ENCODE results near the gene SPP1.
A peak's percentile ranks its signal among the peaks of the same experiment; 100 is the strongest.
"Not testable (repeated sequence)": the region's sequence is repeated elsewhere in the genome, so short reads cannot be mapped to it uniquely, and the experiment has no call there.

Gene SPP1

DNA sequence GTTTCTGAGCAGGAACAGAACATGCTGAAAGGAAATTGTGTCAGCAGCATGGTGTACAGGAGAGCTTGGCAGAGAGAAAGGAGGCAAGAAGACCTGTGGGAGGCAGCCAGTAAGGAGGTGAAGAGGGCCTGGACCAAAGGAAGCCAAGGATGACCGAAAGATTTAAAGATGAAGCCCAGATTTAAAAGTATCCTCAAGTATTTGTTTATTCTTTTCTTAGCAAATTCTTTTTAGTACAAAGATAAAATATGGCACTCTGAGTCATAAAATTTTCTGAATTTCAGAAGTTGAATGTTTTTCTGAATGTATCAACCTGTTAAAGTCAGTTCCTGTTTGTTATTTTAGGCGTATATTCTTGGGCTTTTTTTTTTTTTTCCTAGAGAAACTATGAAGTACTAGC lies 35.5 kb downstream of the SPP1 start:
- ATAC-seq (ENCODE audit: low read depth): no peak
- Mint-ChIP-seq H3K36me3 (peaks cover 3% of the 10 kb centered on the region), H3K27me3 (peaks cover 8% of the 10 kb centered on the region), H3K4me1 (peaks cover 22% of the 10 kb centered on the region), H3K9me3 (no peaks in the 10 kb centered on the region), H3K27ac (peak overlapping the region; percentile 21), H3K4me3 (no peak overlapping the region)
- DNase-seq (ENCODE audit: low spot score in 2 of 2): no peak

- Mint-ChIP-seq H3K27ac (no peak overlapping the region), H3K4me1 (peaks cover 20% of the 10 kb centered on the region), H3K9me3 (no peaks in the 10 kb centered on the region), H3K27me3 (peaks cover 4% of the 10 kb centered on the region), H3K4me3 (no peak overlapping the region), H3K36me3 (peaks cover 3% of the 10 kb centered on the region)
- ATAC-seq (ENCODE audit: low read depth): peak; percentile 77
- DNase-seq (ENCODE audit: low spot score in 2 of 2): no peak
Observed at GRCh38 chr4:88012647-88013046, 37.1 kb downstream of the SPP1 start.

DNA sequence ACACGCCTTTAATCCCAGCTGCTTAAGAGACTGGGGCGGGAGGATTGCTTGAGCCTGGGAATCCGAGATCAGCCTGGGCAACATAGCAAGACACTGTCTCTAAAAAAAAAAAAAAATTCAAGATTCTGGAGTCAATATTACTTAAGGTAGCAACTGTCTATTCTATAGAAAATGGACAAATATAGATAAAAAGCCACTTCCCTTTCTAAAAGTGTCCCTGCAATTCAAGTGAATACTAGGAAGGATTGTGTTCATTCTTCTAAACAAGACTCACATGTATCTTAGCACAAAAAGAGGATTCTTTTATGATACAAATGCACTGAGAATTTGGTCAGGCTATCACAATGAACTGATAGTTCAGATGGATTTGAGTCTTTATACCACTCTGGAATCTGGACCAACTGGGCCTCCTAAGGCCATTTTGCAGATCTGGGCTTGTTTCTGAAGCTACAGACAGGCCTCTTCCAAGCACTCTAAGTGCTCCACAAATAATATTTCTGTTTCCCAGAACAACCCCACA lies 38.9 kb downstream of the SPP1 start:
- Mint-ChIP-seq H3K27ac (no peak overlapping the region), H3K4me1 (peaks cover 12% of the 10 kb centered on the region), H3K4me3 (no peak overlapping the region), H3K9me3 (no peaks in the 10 kb centered on the region), H3K36me3 (peaks cover 3% of the 10 kb centered on the region), H3K27me3 (peaks cover 2% of the 10 kb centered on the region)
- DNase-seq (ENCODE audit: low spot score in 2 of 2) (no peak), ATAC-seq (ENCODE audit: low read depth) (no peak)

DNA sequence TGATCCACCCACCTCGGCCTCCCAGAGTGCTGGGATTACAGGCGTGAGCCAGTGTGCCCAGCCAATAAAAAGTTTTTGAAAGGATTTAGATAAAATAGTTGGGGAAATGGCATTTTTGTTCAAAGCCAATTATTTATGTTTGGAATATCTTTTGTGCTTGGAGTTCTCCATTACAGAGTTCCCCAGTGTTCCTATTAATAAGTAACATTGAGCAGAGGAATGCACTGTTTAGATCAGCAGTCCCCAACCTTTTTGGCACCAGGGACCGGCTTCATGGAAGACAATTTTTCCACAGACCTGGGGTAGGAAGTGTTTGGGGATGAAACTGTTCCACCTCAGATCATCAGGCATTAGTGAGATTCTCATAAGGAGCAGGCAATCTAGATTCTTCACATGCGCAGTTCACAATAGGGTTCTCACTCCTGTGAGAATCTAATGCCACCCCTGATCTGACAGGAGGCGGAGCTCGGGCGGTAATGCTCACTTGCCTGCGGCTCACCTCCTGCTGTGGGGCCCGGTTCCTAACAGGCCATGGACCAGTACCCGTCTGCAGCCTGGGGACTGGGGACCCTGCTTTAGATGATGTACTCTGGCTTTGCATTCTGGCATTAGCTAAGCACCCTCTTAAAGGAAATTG lies 40.3 kb downstream of the SPP1 start:
- no peak overlapping the region for H3K4me3 Mint-ChIP-seq
- peaks cover 10% of the 10 kb centered on the region for H3K4me1 Mint-ChIP-seq
- ATAC-seq (ENCODE audit: low read depth) (no peak), DNase-seq (ENCODE audit: low spot score in 2 of 2) (no peak)
- no peaks in the 10 kb centered on the region for H3K9me3 Mint-ChIP-seq
- no peak overlapping the region for H3K27ac Mint-ChIP-seq
- peaks cover under 1% of the 10 kb centered on the region for H3K27me3 Mint-ChIP-seq
- H3K36me3 Mint-ChIP-seq: peaks cover 3% of the 10 kb centered on the region

GRCh38 chr4:88017516-88018297 lies 42.2 kb downstream of the SPP1 start:
- no peak overlapping the region for H3K4me3 Mint-ChIP-seq
- no peaks in the 10 kb centered on the region for H3K27me3 Mint-ChIP-seq
- DNase-seq (ENCODE audit: low spot score in 2 of 2): no peak
- H3K9me3 Mint-ChIP-seq: no peaks in the 10 kb centered on the region
- no peak overlapping the region for H3K27ac Mint-ChIP-seq
- H3K36me3 Mint-ChIP-seq: peaks cover 3% of the 10 kb centered on the region
- ATAC-seq (ENCODE audit: low read depth): no peak
- H3K4me1 Mint-ChIP-seq: peaks cover 6% of the 10 kb centered on the region

DNA sequence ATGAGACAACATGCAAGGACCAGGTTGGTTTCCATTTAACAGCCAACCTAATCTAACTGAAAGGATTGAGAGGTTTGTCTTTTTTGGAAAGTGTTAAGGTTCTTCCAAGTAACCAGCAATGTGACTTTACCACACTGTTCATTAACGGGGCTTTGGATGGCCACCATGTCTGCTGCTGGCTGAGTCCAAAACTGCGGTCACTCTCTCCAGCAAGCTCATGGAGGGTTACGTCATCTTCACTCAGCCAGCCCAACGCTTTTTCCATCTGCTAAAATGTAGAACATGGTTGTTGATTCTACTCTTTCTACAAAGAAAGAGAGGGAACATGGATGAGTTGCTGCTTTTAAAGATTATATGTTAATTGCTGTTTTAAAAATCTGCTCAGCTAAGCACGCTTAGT lies 43.0 kb downstream of the SPP1 start:
- Mint-ChIP-seq H3K36me3 (peaks cover 3% of the 10 kb centered on the region), H3K27me3 (no peaks in the 10 kb centered on the region), H3K9me3 (no peaks in the 10 kb centered on the region), H3K4me3 (no peak overlapping the region), H3K27ac (no peak overlapping the region), H3K4me1 (peaks cover 3% of the 10 kb centered on the region)
- DNase-seq (ENCODE audit: low spot score in 2 of 2) (no peak), ATAC-seq (ENCODE audit: low read depth) (no peak)

- ATAC-seq (ENCODE audit: low read depth) (no peak), DNase-seq (ENCODE audit: low spot score in 2 of 2) (no peak)
Observed at GRCh38 chr4:88021824-88022223, 46.3 kb downstream of the SPP1 start.

GRCh38 chr4:88022289-88022688 lies 46.8 kb downstream of the SPP1 start:
- Mint-ChIP-seq H3K27me3 (no peaks in the 10 kb centered on the region), H3K9me3 (peaks cover 8% of the 10 kb centered on the region), H3K27ac (no peak overlapping the region), H3K4me3 (no peak overlapping the region), H3K36me3 (peaks cover 10% of the 10 kb centered on the region), H3K4me1 (no peaks in the 10 kb centered on the region)
- DNase-seq (ENCODE audit: low spot score in 2 of 2) (no peak), ATAC-seq (ENCODE audit: low read depth) (no peak)

More at GRCh38 chr4:88021824-88022223, 46.3 kb downstream of the SPP1 start:
- H3K4me1 Mint-ChIP-seq: no peaks in the 10 kb centered on the region
- peaks cover 8% of the 10 kb centered on the region for H3K9me3 Mint-ChIP-seq
- no peaks in the 10 kb centered on the region for H3K27me3 Mint-ChIP-seq
- H3K27ac Mint-ChIP-seq: no peak overlapping the region
- H3K4me3 Mint-ChIP-seq: no peak overlapping the region
- H3K36me3 Mint-ChIP-seq: peaks cover 10% of the 10 kb centered on the region

DNA sequence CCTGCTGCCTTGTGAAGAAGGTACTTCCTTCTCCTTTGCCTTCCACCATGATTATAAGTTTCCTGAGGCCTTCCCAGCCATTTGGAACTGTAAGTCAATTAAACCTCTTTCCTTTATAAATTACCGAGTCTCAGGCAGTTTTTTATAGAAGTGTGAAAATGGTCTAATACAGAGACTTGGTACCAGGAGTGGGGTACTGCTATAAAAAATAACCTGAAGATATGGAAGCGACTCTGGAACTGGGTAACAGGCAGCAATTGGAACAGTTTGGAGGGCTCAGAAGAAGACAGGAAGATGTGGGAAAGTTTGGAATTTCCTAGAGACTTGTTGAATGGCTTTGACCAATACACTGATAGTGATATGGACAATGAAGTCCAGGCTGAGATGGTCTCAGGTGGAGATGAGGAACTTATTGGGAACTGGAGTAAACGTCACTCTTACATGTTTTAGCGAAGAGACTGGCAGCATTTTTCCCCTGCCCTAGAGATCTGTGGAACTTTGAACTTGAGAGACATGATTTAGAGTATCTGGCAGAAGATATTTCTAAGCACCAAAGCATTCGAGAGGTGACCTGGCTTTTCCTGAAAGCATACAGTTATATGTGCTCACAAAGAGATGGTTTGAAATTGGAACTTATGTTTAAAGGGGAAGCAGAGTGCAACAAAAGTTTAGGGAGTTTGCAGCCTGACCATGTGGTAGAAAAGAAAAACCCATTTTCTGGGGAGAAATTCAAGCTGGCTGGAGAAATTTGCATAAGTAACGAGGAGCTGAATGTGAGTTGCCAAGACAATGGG lies 50.6 kb downstream of the SPP1 start:
- not testable (repeated sequence) for ATAC-seq (ENCODE audit: low read depth); H3K9me3 Mint-ChIP-seq; H3K4me3 Mint-ChIP-seq

DNA sequence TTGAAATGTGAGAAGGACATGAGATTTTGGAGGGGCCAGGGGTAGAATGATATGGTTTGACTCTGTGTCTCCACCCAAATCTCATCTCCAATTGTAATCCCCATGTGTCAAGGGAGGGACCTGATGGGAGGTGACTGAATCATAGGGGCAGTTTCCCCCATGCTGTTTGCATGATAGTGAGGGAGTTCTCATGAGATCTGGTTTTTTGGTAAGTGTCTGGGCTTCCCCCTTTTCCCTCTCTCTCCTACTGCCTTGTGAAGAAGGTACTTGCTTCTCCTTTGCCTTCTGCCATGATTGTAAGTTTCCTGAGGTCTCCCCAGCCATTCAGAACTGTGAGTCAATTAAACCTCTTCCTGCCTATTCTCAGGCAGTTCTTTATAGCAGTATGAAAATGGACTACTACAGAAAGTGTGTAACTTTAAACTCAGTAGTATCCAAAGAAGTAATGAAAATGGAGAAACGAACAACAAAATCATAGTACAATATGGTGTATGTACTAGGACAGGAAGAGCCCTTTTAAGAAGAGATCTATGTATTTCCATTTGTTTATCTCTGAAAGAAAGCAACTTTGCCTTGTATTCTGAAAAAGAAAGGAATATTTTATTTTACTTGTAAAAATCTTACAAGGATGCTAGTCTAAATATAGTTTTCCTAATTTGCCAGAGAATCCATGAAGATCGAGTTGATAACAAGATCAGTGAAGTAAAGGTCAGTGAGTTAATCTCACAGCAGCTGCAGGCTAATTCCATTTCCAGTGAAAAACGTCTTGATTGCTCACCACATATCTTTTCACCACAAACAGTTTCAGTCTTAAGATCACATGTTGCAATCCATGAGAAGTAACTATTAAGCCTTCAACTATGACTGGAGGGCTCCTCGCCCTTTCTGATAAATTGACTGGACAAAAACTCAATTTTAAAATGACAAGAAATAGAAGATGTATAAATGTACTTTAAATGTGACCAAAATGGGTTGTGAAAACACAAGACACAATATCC lies 52.4 kb downstream of the SPP1 start:
- peaks cover 12% of the 10 kb centered on the region for H3K36me3 Mint-ChIP-seq
- no peaks in the 10 kb centered on the region for H3K4me1 Mint-ChIP-seq
- H3K27me3 Mint-ChIP-seq: no peaks in the 10 kb centered on the region
- H3K27ac Mint-ChIP-seq: no peak overlapping the region
- no peak for DNase-seq (ENCODE audit: low spot score in 2 of 2)
- no peak for ATAC-seq (ENCODE audit: low read depth)
- H3K4me3 Mint-ChIP-seq: no peak overlapping the region
- peaks cover 8% of the 10 kb centered on the region for H3K9me3 Mint-ChIP-seq

More for the DNA sequence above, 50.6 kb downstream of the SPP1 start:
- not testable (repeated sequence) for H3K27ac Mint-ChIP-seq; H3K4me1 Mint-ChIP-seq; H3K27me3 Mint-ChIP-seq; DNase-seq (ENCODE audit: low spot score in 2 of 2)
- H3K36me3 Mint-ChIP-seq: peaks cover 12% of the 10 kb centered on the region

- Mint-ChIP-seq H3K36me3 (peaks cover 12% of the 10 kb centered on the region), H3K4me3 (no peak overlapping the region), H3K27me3 (no peaks in the 10 kb centered on the region), H3K27ac (no peak overlapping the region), H3K4me1 (no peaks in the 10 kb centered on the region), H3K9me3 (peaks cover 8% of the 10 kb centered on the region)
- ATAC-seq (ENCODE audit: low read depth) (no peak), DNase-seq (ENCODE audit: low spot score in 2 of 2) (no peak)
Observed at GRCh38 chr4:88028946-88029345, 53.4 kb downstream of the SPP1 start.

DNA sequence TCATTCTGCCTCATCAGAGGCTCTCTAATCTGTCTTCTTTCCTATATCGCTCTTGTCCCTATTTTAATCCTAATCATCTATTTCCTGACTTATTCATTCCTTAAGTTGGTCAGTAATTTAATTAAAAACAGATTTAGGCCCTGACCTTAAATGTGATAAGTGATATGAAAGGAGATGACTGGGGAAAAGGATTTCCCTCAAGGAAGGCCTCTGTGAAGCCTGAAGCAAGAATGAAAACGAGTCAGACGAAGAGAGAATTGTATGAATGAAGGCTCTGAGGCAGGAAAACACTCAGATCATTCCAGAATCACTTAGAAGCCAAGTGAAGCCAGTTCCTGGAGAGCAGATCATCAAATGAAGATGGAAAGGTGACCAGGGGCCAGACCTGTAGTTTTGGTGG lies 54.0 kb downstream of the SPP1 start:
- H3K9me3 Mint-ChIP-seq: peaks cover 8% of the 10 kb centered on the region
- H3K36me3 Mint-ChIP-seq: peaks cover 12% of the 10 kb centered on the region
- H3K4me1 Mint-ChIP-seq: no peaks in the 10 kb centered on the region
- H3K27me3 Mint-ChIP-seq: no peaks in the 10 kb centered on the region
- H3K4me3 Mint-ChIP-seq: no peak overlapping the region
- ATAC-seq (ENCODE audit: low read depth) (no peak), DNase-seq (ENCODE audit: low spot score in 2 of 2) (no peak)
- no peak overlapping the region for H3K27ac Mint-ChIP-seq

DNA sequence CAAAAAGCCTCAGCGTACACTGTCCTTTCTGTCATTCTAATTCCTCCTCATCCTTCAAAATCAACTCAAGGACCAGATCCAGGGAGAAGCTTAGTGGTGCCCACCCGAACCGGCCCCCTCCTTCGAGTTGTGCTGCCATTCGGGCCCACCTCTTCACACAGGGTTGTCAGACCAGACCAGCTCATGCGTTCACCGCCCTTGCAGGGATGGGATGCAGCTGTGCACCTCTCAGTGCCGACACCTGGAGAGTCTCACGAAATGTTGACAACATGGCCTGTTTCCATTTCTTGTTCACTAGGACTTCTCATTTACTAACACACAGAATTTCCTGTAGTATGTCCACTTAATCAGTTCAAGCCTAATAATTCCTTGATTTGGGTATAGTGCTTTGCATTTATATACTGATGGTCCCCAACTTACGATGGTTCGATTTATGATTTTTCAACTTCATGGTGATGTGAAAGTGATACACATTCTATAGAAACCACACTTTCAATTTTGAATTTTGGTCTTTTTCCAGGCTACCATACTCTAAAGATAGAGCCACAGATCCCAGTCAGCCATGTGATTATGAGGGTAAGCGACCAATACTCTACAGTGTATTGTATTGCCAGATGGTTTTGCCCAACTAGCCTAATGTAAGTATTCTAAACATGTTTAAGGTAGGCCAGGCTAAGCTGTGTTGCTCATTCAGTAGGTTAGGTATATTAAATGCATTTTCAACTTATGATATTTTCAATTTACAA lies 55.2 kb downstream of the SPP1 start:
- Mint-ChIP-seq H3K27me3 (no peaks in the 10 kb centered on the region), H3K27ac (no peak overlapping the region), H3K36me3 (peaks cover 9% of the 10 kb centered on the region), H3K4me3 (no peak overlapping the region), H3K4me1 (no peaks in the 10 kb centered on the region), H3K9me3 (peaks cover 6% of the 10 kb centered on the region)
- DNase-seq (ENCODE audit: low spot score in 2 of 2): no peak
- ATAC-seq (ENCODE audit: low read depth): no peak
